NCI-H2029 treated with DMSO at 0.1 percent for 48 hours (cell line): Measurements from ENCODE around the gene PIK3CD.

Experiments
- DNase-seq: peaks from one replicate; lab custom pipeline; 2025; lab: John Stamatoyannopoulos, UW

Gene PIK3CD

DNA sequence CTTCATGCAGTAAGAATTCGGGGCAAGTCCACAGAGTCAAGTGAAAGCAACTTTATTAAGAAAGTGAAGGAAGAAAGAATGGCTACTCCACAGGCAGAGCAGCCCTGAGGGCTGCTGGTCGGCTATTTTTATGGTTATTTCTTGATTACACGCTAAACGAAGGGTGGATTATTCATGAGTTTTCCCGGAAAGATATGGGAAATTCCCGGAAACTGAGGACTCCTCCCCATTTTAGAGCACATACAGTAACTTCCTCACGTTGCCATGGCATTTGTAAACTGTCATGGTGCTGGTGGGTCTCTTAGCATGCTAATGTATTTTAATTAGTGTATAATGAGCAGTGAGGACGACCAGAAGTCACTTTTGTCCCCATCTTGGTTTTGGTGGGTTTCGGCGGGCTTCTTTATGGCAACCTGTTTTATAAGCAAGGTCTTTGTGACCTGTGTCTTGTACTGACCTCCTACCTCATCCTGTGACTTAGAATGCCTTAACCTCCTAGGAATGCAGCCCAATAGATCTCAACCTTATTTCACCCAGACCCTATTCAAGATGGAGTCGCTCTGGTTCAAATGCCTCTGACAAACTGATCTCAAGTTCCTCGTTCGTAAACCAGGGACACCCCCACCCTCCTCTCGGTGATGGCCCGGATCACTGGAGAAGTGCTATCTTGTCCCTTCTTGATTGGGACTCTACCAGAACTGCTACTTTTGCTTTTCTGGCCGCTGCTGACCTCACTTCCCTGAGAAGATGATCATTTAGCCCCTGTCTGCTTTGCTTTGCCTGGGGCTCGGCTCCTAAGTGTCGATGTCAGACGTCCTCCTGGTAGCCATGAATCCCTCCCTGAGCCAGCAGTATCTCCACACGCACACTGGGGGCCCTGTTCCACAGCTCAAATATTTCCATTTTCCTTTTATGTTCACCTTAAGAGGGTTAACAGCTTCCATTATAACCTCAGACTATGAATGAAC is 123.5 kb downstream of the PIK3CD start:
- no peak for DNase-seq

DNA sequence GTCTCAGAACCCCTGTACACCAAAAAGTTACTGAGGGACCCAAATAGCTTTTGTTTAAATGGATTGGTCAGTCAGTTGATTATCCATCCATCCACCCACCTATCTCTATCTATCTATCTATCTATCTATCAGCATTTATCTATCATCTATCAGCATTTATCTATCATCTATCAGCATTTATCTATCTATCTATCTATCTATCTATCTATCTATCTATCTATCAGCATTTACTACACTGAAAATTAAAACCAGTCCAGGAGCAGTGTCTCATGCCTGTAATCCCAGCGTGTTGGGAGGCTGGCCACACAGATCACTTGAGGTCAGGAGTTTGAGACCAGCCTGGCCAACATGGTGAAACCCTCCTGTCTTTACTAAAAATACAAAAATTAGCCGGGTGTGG is 125.2 kb downstream of the PIK3CD start:
- no peak for DNase-seq
